Measurements from ENCODE around the gene CC2D1B.
"Not testable (repeated sequence)": the region's sequence is repeated elsewhere in the genome, so short reads cannot be mapped to it uniquely, and the experiment has no call there.

The CC2D1B gene

GRCh38 chr1:52365746-52366516, at the start of gene CC2D1B:
Gene CC2D1B (minus strand): TSS chr1:52366205. CDS start chr1:52364620, 1,585 bp downstream.
- peak; percentile 93 for DNase-seq (ENCODE audit: low read depth)

GRCh38 chr1:52414942-52415341, 48.9 kb upstream of the CC2D1B start:
- DNase-seq (ENCODE audit: low read depth): no peak

- DNase-seq (ENCODE audit: low read depth): no peak
Observed at GRCh38 chr1:52413410-52413989, 47.5 kb upstream of the CC2D1B start.

- no peak for DNase-seq (ENCODE audit: low read depth)
Observed at GRCh38 chr1:52404975-52405338, 39.0 kb upstream of the CC2D1B start.

- peak; percentile 94 for DNase-seq (ENCODE audit: low read depth)
Observed at GRCh38 chr1:52404116-52404974, 38.3 kb upstream of the CC2D1B start, which contains the start of the genes ORC1 and PRPF38A. Gene ORC1 (minus strand): TSS chr1:52404423. CDS start chr1:52402223, 2,200 bp downstream. Gene PRPF38A (plus strand): TSS chr1:52404602. CDS start chr1:52404750, 148 bp downstream.

- DNase-seq (ENCODE audit: low read depth): peak; percentile 50
Observed at GRCh38 chr1:52403566-52404115, 37.6 kb upstream of the CC2D1B start.

GRCh38 chr1:52402860-52403240, 36.8 kb upstream of the CC2D1B start:
- no peak for DNase-seq (ENCODE audit: low read depth)

GRCh38 chr1:52400131-52400530, 34.1 kb upstream of the CC2D1B start:
- no peak for DNase-seq (ENCODE audit: low read depth)

GRCh38 chr1:52399629-52400028, 33.6 kb upstream of the CC2D1B start:
- no peak for DNase-seq (ENCODE audit: low read depth)

GRCh38 chr1:52393174-52393573, 27.2 kb upstream of the CC2D1B start:
- DNase-seq (ENCODE audit: low read depth): no peak

- DNase-seq (ENCODE audit: low read depth): no peak
Observed at GRCh38 chr1:52386458-52386857, 20.5 kb upstream of the CC2D1B start.

GRCh38 chr1:52385376-52385775, 19.4 kb upstream of the CC2D1B start:
- DNase-seq (ENCODE audit: low read depth): no peak

- not testable (repeated sequence) for DNase-seq (ENCODE audit: low read depth)
Observed at GRCh38 chr1:52369851-52370250, 3.8 kb upstream of the CC2D1B start.

GRCh38 chr1:52368383-52369172, 2.6 kb upstream of the CC2D1B start:
- no peak for DNase-seq (ENCODE audit: low read depth)

GRCh38 chr1:52367272-52367671, 1.3 kb upstream of the CC2D1B start:
- no peak for DNase-seq (ENCODE audit: low read depth)

- no peak for DNase-seq (ENCODE audit: low read depth)
Observed at GRCh38 chr1:52366517-52366827, 467 bp upstream of the CC2D1B start.

- DNase-seq (ENCODE audit: low read depth): peak; percentile 55
Observed at GRCh38 chr1:52365071-52365745, 797 bp downstream of the CC2D1B start.

GRCh38 chr1:52364235-52364839, 1.7 kb downstream of the CC2D1B start:
- DNase-seq (ENCODE audit: low read depth): no peak

GRCh38 chr1:52360595-52360968, 5.4 kb downstream of the CC2D1B start:
- no peak for DNase-seq (ENCODE audit: low read depth)

- no peak for DNase-seq (ENCODE audit: low read depth)
Observed at GRCh38 chr1:52359676-52360594, 6.1 kb downstream of the CC2D1B start.

Data from HS-27A (cell line).